Vagina (tissue), 2 donors: ENCODE data around the gene KCNK3.

Experiments
- POLR2A ChIP-seq, 2 donors: fragments of 450-650 bp; IDR thresholded peaks; one replicate each; pipeline ENCODE4 v1.6.1; 2017; ENCODE audit warnings: antibody characterized with exemption in 2 of 2, mild to moderate bottlenecking in 2 of 2, moderate library complexity in 2 of 2
- TF ChIP-seq, protein P1 (sequence below), 3 experiments: fragments of 450-650 bp in 2 of 3; fragments of 200-600 bp in 1 of 3; sonication (generic) in 1 of 3; IDR thresholded peaks; one replicate each; pipeline ENCODE4 v1.5.1; 2017 to 2019; ENCODE audit warnings: antibody characterized with exemption in 3 of 3, mild to moderate bottlenecking in 2 of 3, moderate library complexity in 2 of 3

DNA sequence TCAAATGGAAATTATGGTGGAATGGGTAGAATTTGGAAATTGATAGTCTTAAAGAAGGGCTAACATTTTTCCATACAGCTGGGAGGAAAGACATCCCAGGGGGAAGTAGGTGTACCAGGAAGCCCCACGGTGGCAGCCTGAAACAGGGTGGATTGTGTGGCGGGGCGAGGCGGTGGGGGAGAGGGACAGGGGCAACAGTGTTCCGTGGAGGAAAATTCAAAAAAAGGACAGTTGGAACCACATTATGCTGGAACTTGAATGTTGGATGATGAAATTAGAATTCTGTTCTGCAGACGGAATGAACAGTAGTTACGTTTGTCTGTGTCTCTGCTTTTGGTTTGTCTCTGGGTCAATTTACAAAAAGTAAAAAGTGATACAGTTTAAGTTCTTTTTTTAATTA lies 40.7 kb upstream of the KCNK3 start:
- TF ChIP-seq, protein P1, sequence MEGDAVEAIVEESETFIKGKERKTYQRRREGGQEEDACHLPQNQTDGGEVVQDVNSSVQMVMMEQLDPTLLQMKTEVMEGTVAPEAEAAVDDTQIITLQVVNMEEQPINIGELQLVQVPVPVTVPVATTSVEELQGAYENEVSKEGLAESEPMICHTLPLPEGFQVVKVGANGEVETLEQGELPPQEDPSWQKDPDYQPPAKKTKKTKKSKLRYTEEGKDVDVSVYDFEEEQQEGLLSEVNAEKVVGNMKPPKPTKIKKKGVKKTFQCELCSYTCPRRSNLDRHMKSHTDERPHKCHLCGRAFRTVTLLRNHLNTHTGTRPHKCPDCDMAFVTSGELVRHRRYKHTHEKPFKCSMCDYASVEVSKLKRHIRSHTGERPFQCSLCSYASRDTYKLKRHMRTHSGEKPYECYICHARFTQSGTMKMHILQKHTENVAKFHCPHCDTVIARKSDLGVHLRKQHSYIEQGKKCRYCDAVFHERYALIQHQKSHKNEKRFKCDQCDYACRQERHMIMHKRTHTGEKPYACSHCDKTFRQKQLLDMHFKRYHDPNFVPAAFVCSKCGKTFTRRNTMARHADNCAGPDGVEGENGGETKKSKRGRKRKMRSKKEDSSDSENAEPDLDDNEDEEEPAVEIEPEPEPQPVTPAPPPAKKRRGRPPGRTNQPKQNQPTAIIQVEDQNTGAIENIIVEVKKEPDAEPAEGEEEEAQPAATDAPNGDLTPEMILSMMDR (IDR thresholded peaks at IDR 0.05): no peak
- no peak for TF ChIP-seq POLR2A (IDR thresholded peaks at IDR 0.05)
